Activated gamma-delta T cell treated with Interleukin-2 at 50 U/mL for 16 hours (primary cell): Measurements from ENCODE around the gene NT5M.
"Not testable (repeated sequence)": the region's sequence is repeated elsewhere in the genome, so short reads cannot be mapped to it uniquely, and the experiment has no call there.

Experiments
- DNase-seq: peaks from one replicate; pipeline ENCODE4 v3.0.0-alpha.2; 2020

NT5M gene

DNA sequence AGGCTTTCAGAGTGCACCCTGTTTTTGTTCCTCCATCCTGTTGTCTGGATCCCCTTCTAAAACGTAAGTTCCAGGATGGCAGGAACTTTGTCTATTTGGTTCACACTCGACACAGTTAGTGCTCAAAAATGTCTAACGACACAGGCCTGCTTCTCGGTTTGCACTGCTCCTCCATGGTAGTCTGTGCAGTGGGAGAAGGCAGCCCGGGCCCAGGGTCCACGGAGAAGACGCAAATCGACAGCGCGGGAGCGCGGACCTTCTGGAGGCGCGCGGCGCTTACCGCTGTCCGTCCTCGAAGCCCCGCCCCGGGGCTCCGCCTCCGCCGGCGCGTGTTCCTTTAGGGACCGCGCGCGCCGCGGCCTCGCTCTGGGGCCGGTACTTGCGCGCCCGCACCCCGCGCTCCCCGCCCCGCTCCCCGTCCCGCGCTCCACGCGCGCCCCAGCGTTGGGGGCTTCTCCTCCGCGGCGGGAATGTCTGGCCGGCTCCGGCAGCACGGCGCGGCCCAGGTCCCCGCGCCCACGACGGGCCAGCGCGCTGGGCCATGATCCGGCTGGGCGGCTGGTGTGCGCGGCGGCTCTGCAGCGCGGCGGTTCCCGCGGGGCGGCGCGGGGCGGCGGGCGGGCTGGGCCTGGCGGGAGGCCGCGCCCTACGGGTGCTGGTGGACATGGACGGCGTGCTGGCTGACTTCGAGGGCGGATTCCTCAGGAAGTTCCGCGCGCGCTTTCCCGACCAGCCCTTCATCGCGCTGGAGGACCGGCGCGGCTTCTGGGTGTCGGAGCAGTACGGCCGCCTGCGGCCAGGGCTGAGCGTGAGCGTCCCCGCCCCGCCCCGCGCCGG is at the start of gene NT5M:
TSS of gene NT5M (plus strand) at position 364 of the 837 bp plus-strand sequence. CDS start at position 542, 178 bp downstream.
- DNase-seq, result peak; percentile 55

DNA sequence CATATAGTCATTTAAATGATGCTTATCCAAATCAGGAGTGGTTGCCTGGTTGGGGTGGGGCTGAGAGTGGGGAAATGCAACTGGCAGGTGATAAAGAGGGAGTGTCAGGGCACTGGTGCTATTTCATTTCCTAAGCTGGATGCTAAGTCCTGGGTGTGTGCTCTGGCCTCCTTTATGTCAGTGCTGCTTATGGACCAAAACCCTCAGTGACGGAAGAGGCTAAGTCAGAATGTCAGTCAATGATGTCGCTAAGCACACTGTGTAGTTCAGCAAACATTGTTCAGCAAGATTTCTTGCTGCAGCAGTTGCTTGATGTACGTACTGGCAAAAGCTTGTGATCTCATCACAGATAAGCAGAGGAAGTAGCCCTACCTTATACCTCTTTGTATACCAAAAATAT is 49.8 kb upstream of the NT5M start:
- DNase-seq, result no peak

DNA sequence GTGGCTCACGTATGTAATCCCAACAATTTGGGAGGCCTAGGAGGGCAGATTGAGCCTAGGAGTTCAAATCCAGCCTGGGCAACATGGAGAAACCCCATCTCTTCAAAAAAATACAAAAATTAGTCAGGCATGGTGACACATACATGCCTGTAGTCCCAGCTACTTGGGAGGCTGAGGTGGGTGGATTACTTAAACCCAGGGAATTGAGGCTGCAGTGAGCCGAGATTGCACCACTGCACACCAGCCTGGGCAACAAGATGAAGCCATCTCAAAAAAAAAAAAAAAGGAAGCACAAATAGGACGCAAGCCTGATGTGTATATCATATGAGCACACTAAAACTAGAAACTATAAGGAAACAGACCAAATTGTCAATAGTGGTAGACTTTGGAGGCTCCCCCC is 49.1 kb upstream of the NT5M start:
- no peak for DNase-seq

DNA sequence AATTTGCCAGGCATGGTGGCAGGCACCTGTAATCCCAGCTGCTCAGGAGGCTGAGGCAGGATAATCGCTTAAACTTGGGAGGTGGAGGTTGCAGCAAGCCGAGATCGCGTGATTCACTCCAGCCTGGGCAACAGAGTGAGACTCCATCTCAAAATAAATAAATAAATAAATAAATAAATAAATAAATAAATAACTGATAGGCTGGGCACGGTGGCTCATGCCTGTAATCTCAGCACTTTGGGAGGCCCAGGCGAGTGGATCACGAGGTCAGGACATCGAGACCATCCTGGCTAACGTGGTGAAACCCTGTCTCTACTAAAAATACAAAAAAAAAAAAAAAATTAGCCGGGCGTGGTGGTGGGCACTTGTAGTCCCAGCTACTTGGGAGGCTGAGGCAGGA is 47.5 kb upstream of the NT5M start:
- not testable (repeated sequence) for DNase-seq

DNA sequence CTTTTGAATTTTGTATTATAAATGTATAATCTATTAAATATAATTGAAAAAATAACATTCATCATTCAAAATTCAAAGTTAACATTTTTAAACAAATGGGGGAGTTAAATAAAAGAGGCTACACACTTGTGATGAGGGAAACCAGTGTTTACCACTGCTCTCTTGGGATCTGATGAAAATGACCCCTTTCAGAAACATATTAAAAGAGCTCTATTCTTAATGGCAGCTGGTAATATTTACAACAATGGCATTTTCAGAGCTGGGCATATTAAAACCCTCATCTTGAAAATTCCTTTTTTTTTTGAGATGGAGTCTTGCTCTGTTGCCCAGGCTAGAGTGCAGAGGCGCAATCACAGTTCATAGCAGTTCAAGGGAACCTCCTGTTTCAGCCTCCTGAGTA is 46.9 kb upstream of the NT5M start:
- no peak for DNase-seq

DNA sequence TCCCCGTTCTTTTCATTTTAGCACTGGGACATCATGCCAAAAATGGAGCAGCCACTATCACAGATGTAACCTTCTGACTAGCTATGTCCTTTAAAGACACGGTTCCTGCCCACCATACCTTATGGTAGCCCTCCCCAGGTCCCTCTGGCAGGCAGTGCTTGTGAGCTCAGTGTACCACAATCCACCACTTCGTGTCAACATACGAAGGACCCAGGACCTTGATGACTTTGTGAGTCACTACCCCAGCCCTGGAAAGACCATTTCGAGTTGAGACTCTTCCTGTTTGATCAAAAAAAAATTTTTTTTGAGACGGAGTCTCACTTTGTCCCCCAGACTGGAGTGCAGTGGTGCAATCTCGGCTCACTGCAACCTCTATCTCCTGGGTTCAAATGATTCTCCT is 45.2 kb upstream of the NT5M start:
- DNase-seq, result no peak

DNA sequence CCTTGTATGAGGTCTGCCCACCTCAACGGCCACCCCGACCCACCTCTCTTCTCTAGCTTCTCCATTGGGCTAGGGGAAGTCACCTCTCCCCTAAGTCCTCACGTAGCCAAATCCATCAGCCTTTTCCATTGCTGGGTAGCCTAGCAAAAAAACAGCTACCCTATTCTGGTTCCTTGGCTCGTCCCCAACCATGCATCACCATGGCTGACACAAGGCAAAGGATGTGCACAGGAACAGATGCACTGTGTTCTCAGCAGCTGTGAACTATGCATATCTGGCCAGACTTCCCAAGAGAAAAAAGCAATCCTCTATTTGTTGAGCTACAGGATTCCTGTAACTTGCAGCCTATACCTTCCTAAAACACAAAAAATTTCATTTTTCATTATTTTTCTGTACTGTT is 44.2 kb upstream of the NT5M start:
- DNase-seq, result no peak

DNA sequence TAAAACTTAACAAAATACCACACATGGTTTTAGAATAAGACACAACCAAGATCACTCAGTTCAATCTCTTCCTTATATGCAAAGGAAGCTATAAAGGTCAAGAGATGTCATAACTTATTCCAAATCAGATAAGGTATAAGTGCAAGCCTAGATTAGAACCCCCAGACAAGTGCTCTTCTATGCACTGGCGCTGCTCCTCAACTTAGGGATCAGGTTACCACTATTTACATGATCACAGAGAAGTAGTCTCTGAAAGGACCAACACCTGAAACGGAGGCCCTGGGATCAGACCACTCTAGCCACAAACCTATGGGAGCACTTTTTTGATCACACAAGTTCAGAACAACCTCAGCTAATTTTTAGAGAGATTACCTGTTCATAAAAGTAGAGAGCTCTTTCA is 38.7 kb upstream of the NT5M start:
- no peak for DNase-seq

DNA sequence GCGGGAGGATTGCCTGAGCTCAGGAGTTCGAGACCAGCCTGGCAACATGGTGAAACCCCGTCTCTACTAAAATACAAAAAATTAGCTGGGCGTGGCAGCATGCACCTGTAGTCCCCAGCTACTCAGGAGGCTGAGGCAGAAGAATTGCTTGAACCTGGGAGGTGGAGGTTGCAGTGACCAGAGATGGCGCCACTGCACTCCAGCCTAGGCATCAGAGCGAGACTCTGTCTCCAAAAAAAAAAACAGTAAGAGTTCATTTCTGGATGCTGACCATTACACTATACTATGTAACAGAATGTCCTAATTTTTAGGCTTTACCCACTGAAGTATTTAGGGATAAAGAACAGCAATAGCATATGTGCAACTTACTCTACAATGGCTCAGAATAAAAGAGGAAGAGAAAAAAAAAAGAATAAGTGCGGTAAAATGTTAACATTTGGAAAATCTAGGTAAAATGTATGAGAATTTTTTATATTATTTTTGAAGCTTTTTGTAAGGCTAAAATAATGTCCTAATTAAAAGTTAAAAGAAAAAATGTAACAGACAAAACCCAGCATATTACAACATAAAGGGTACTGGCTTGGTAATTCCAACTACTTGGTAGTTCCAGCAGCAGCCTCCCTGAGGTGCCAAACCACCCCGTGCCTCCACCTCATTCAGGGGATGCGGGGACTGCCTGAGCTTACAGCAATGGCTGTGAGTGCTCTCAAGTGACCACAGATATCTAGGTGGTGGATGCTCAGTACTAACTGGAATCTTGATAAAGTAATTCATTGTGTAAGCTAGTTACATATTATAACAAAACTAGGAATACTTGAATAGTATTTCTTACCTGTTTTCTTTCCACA is 33.0 kb upstream of the NT5M start:
- DNase-seq, result no peak

DNA sequence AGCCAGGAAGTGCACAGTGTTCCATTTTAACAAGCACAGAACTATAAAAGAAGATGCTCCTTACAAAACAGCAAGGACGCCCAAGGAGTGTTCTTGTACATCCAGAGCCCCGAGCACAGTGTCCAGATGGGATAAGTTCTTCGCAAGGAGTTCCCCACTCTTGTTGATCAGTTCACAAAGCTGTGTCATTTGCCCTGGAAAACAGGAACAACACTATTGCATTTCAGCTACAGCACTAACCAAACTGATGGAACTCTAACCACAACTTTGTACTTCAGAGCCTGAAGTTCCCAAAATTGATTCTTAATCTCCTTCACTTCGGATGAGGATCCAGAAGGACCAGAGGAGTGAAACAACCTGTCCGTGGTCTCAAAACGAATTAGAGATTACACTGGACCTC is 27.2 kb upstream of the NT5M start:
- no peak for DNase-seq

DNA sequence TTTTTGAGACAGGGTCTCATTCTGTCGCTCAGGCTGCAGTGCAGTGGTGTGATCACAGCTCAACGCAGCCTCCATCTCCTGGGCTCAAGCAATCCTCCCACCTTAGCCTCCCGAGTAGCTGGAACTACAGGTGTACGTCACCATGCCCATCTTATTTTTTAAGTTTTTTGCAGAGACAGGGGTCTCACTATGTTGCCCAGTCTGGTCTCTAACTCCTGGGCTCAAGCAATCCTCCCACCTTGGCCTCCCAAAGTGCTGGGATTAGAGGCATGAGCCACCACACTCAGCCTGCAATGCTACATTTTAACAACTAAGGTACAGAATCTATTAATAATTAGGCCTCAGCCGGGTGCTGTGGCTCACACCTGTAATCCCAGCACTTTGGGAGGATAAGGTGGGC is 25.7 kb upstream of the NT5M start:
- not testable (repeated sequence) for DNase-seq

DNA sequence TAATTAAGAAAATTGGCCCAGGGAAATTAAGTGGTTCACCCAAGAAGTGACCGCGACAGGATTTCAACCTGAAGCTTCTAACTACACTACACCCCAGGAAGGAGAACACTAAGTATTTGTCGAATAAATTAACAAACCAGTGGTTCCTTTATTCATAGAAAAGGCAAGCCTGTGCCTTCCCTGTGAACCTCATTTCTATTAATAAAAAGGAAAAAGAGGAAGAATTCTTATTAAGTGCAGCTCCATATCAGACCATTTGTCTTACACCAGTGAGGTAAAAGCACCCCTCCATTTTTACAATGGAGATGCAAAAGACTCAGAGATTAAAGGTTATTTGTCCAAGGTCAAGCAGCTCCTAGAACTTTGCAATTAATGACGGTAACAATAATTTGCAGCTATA is 23.9 kb upstream of the NT5M start:
- no peak for DNase-seq

DNA sequence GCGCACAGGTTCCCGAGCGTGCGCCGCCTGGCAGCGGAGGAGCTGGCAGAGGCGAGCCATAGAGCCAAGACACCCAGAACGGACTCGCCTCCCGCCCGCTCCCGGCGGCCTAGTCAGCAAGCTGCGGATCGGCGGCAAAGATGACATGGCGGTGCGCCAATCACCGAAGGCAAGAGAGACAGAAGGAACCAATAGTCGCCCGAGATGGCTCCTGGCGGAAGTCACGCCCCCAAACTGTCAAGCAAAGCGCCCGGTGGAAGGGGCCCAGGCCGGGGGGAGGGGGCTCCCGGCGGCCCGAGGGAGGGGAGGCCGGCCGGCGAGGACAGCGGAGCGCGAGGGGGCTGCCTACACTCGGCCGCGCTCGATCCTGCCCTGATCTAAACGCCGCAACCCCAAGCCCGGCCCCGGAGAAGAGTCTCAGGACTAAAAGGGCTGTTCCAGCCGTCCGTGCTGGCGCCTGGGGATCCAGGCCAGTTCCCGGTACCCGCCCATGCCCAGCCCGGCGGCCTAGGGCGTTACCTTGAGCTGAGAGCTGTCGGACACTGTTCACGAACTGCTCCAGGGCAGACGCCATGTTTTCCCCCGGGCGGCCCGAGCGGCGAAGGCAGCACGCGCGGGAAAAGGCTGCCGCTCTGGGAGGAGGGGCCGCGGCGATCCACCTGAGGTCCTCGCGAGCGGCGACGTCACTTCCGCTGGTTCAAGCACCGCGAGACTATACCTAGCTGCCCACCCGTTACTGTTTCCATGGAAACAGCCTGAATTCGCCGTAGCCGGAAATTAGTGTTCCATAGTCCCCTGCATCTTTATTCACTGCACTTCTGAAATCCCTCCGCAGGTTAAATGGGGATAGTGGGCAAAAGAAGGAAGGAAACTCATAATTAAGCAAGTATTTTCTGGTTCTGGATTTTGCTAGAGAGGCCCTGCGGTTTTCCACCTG is 22.3 kb upstream of the NT5M start, which contains the start of gene COPS3:
TSS of gene COPS3 (minus strand) at position 634 of the 937 bp plus-strand sequence. CDS start at position 574, 60 bp downstream.
- peak; percentile 95 for DNase-seq

DNA sequence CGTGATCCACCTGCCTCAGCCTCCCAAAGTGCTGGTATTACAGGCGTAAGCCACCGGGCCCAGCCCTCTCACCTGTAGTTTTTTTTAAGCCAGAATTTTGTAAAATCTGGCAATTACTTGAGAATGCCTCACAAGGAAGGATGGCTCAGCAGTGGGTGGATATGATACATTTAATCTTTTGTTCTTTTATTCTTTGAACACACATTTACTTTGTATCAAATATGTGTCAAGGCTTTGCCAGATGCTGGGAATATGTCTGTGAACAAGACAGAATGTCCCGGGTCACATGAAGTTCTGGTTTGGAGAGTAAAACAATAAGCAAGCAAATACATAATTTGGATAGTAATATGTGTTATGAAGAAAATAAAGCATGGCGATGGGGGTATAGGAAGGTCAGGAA is 17.2 kb upstream of the NT5M start:
- DNase-seq, result no peak

DNA sequence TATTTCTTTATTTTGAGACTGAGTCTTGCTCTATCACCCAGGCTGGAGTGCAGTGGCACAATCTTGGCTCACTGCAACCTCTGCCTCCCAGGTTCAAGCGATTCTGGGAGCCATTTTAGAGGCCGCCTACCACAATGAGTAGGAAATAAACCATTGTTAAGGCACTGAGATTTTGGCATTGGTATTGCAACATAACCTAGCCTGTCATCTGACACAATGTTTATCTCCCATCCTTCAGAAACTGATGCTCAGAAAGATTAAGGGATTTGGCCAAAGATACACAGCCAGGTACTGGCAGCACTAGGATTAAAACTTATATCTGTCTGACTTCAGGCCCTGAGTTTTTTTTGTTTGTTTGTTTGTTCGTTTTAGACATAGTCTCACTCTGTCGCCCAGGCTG is 14.1 kb upstream of the NT5M start:
- DNase-seq, result no peak

DNA sequence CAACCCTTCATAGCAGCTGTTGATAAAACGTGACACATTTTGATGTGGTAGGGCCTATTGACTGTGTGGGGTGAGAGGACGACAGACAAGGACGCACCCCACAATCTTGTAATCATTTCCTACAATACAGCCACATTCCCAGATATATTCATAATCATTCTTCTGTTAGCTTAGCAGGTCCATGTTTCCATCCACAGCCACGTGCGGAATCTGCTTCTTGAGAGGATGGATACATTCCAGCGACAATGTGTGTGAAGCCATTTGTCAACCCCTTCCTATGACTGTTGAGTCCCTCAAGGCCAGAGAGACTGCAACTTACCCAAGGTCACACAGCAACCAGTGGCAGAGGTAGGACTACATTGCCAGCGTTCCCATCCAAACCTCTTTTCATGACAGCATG is 13.5 kb upstream of the NT5M start:
- no peak for DNase-seq

DNA sequence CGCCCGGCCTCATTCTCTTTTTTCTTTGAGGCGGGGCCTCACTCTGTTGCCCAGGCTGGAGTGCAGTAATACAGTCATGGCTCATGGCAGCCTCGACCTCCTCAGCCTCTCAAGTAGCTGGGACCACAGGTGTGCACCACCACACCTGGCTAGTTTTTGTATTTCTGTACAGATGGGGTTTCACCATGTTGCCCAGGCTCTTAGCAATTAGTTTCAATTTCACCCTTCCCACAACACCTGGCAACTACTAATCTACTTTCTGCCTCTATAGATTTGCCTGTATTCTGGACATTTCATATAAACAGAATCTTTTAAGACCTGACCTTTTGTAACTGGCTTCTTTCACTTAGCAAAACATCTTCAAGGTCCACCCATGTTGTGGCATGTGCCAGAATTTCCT is 8.0 kb upstream of the NT5M start:
- DNase-seq, result no peak

DNA sequence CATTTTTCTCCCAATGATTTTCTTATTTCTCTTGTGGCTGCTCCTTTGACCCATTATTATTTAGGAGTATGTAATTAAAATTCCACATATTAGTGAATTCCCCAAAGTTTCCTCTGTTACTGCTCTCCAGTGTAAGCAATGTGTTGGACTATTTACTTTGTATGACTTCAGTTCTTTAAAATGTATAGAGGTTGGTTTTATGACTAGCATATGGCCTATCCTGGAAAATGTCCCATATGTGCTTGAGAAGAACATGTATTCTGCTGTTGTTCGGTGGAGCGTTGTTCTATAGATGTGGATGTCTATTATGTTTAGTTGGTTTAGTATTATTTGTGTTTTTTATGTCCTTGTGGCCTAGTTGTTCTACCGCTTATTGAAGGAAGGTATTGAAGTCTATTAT is 6.0 kb upstream of the NT5M start:
- no peak for DNase-seq

DNA sequence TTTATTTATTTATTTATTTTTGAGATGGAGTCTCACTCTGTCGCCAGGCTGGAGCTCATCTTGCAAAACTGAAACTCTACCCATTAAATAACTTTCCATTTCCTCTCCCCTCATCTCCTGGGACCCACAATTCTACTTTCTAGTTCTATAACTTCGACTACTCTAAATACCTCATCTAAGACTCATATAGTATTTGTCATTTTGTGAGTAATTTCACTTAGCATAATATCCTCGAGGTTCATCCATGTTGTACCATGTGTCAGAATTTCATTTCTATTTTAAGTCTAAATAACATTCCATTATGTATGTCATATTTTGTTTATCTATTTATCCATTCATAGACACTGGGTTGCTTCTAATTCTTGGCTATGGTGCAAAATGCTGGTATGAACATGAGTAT is 5.1 kb upstream of the NT5M start:
- no peak for DNase-seq

DNA sequence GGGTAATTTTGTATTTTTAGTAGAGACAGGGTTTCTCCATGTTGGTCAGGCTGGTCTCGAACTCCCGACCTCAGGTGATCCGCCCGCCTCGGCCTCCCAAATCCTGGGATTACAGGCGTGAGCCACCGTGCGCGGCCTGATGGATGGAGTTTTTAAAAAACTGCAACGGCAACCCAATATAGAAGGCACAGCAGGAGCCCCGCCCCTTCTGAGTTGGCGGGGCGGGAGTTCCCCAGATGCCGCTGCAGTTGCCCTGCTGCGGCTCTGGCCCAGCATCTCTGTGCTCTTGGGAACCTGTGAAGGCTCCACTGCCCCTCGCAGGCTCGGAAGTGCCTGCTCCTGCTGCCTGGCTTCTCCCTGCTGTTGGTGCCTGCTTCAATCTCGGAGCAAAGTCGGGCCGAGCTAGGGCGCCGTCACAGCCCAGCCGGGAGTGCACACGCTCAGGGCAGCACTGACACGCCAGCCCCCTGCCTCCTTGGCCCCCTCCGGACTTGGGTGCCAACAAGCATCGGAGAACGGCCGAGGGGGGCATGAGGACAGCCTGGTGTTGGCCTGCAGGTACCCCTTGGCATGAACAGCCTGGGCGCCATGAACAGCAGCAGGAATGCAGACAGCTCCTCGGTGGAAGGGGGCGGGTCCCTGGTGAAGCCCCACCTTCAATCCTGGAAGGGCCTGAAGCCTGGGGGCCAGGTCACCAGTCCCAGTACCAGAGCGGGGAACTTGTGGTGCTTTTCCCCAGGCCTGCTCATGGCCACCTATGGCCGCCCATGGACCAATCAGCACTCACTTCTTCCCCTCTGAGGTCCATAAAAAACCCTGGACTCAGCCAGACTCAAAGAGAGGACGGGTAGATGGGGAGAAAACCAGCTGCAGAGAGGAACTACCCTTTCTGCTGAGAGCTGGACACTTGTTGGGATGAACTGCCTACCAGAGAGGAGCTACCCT is 2.3 kb upstream of the NT5M start:
- DNase-seq, result peak; percentile 36

DNA sequence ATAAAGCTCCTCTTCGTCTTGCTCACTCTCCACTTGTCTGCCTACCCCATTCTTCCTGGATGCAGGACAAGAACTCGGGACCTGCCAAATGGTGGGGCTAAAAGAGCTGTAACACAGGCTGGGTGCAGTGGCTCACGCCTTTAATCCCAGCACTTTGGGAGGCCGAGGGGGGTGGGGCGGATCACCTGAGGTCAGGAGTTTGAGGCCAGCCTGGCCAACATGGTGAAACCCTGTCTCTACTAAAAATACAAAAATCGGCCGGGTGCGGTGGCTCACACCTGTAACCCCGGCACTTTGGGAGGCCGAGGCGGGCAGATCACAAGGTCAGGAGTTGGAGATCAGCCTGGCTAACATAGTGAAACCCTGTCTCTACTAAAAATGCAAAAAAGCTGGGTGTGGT is 1.5 kb upstream of the NT5M start:
- not testable (repeated sequence) for DNase-seq
